Measurements from ENCODE around the gene CYSRT1.

The CYSRT1 gene, protein sequence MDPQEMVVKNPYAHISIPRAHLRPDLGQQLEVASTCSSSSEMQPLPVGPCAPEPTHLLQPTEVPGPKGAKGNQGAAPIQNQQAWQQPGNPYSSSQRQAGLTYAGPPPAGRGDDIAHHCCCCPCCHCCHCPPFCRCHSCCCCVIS

DNA sequence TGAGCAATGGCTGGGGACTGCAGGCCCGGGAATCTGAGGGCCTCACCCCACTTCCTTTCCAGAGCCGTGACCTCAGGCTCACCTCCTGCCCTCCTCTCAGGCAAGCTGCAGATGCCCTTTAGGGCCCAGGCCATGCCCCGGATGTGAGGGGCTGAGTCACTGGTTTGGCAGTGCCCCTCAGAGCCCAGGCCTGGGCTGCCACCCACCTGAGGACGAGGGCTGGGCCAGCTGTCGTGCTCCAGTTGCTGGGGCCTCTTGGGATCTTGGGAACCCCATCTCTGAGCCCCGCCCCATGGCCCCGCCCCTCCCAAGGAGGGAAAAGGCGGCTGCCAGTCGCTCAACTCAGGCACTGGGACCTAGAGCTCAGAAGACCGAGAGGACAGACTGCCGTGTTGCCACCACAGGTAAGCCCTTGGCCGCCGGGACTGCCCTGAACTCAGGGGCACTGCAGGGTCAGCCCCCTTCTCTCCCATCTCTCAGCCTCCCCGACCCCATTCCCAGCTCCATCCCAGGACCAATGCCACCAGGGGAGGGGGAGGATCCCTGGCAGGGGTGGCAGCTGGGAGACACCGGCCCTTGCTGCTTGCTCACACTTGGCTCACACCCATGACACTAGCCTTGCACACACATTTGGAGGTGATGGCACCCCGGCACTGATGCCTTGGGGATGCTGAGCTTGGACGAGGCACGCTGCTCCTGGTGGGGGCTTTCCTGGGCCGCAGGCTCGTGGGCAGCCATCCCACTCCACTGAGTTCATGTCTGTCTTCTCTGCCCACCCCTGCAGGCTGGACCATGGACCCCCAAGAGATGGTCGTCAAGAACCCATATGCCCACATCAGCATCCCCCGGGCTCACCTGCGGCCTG is at the start of gene CYSRT1:
CYSRT1 (plus strand) TSS at position 345 of the 865 bp plus-strand sequence; CDS start at position 793, 448 bp downstream.
- DNase-seq (ENCODE audit: low spot score), result no peak

DNA sequence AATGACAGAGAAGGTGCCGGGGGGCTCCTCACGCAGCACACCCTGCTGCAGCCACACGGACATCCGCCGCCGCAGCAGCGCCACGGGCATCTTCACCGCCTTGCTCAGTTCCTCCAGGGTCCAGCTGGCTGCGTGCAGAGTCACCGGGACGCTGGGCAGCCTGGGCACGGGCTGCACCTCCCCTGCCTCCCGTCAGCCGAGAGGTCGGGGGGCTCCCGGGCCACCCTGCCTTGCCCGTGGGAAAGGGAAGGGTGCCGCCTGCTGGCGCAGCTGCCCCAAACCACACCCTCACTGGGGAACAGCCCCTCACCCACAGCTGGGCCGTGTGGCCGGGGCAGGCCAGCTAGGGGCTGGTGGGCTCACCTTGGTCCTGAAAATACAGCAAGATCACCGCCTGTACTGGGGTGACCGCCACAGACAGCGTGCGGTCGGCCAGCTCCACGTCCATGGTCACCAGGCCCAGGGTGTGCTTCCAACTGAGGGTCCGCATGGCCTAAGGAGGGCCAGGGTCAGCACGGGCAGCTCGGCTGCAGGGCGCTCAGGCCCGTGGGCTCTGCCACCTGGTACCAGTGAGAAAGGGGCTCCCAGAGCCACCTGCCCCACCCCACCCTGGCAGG is 49.5 kb upstream of the CYSRT1 start:
- DNase-seq (ENCODE audit: low spot score), result no peak

DNA sequence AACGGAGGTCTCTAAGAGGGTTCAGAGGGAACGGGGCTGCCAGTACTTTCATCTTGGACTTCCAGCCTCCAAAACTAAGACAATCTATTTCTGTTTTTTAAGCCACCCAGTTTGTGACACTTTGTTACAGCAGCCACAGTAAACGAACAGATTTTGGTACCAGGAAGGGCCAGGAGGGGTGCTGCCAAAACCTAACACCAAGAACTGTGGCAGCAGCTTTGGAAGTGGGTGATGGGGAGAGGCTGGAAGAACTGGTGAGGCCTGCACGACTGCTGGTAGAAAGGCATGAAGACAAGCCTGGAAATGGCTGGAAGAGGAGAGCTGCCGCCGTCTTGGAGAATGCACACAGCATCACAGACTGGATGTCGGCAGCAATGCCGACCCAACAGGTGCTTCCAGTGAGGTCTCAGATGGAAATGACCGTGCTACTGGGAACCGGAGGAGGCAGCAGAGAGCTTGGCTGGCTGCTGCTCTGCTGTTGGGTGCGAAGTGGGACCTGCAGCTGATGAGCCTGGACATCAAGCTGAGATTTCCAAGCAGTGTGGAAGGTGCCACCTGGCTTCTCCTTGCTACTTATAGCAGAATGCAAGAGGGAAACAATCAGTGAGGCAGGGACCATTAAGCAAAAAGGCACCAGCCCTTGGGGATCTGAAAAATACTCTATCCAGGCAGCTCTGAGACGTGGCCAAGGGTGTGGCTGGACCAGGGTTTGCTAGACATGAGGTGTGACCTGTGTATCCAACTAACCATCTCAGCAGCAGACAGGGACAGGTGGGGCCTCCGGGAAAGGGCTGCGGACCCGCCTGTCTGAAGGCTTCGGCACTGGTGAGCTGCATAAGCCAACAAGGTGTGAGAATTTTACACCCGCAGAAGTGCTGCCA is 48.4 kb upstream of the CYSRT1 start:
- DNase-seq (ENCODE audit: low spot score), result no peak

DNA sequence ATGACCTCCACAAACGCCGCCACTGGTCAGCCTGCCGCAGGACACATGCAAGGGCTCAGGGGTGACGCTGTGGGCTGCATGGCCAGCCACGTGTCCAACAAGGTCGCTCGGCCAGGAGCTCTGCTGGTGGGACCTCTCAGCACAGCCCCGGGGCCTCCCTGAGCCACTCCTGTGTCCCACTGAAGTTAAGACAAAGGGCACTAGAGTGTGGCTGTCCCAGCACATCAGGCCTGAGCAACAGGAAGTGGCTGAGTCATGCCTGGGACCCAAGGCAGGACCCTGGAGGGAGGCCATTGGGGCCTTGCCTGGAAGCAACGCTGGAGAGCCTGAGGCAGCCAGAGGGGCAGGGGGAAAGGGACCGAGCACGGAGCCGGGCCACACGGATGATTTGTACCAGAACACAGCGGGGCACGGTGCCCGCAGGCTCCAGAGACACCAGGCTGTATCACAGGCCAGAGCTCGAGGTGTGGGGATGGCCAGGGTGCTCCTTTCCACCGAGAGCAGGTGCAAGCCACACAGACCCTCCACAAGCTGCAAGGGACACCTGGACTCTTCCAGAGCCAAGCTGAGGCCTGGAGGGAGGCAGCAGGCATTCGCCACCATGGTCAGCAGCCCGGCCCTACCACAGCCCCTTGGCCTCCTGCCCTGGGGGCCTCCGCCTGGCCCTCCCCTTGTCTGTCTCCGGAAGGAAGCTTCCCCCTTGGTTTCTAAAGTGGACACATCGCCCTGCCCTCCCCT is 46.6 kb upstream of the CYSRT1 start:
- no peak for DNase-seq (ENCODE audit: low spot score)

DNA sequence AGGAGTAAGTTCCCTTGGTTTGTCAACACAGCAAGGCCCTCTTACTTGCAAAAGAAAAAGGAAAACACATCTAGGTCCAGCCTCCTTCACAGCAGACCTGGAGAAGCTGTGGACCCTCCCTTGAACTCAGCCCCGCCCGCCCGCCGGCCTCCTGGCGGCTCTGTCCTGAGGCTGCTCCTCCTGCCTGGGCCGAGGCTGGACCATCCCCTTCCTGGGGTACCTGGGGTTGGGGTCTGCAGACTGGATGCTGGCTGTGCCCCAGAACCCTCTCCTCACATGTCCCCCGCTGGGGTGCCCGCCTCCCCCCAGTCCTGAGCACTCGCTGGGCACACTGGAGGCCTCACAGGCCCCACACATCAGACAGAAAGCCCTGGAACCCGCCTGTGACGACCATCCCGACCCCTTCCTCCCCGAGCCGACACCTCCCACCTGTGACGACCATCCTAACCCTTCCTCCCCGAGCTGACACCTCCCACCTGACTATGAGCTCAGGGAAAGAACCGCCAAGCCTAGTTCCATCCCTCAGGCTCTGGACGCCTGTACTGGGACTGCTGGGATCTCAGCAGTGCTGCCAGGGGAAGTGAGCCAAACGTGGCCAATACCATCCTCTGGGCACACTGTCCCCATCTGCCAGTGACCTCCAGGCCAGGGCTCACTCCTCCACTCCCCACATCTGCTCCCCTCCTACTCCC is 45.9 kb upstream of the CYSRT1 start:
- DNase-seq (ENCODE audit: low spot score), result no peak

DNA sequence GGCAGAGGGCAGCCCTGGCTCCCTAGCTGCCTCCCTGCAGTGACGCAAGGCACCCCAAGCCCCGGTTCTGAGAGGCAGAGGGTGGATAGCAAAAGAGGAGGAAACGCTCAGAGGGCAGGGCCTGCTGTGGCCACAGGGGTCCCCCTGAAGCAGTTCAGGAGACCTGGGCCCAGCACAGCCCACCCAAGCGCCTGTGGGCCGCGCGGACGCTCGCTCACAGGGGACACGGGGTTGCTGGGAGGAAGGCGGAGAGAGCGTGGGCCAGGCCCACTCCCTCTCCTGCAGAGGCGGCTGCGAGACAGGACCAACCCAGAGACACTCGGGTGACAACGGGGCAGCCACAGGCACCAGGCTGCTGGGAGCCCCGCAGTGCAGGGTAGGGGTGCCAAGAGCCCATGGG is 45.2 kb upstream of the CYSRT1 start:
- no peak for DNase-seq (ENCODE audit: low spot score)

DNA sequence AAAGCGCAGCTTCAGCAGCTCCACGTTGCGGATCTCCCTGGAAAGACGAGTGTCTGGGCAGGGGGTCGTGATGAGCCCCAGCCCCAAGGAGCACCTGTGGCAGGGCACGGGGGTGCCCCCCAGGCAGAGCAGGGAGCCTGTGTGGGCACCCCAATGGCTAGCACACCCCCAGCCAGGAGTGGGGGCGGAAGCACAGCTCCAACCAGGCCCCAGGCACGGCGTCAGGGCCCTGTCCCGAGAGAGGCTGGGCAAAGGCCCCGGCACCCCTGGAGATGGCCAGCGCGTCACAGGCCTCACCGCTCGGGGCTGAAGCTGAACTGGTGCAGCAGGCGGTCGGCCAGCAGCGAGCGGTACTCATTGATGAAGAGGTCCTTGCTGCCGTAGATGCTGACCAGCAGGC is 44.5 kb upstream of the CYSRT1 start:
- DNase-seq (ENCODE audit: low spot score), result no peak

DNA sequence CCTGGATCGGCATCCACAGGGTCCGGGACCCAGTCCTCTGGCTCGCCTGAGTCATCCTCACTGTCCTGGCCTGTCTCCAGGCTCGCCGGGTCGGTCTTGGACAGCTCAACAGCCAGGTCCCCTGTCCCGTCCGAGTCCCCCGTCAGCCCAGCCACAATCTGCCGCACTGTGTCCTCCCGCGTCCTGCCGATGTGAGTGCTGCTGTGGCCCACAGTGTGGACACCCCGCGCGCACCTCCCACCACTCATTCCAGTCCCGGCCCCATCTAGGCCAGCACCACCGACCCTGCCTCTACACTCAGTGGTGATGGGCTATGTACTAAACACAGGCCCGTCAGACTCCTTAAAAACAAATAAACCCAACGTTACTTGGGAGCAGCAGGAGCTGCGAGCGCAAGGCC is 43.3 kb upstream of the CYSRT1 start:
- DNase-seq (ENCODE audit: low spot score), result no peak

DNA sequence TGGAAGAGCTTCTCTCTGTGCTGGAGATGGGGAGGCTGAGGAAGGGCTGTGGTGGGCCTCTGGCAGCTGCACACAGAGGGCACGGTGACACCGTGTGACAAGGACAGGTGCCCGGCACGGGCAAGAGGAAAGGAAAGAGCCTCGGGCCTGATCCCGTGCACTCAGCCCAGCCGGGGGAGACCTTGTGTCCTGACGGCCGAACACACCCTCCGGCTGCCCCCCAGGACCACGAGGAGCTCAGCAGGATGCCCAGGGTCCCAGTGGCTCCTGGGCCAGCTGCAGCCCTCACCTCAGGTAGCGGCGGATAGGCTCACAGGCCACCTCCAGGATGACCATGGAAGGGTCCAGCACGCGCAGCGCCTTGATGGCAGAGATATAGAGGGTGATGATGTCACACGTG is 42.1 kb upstream of the CYSRT1 start:
- DNase-seq (ENCODE audit: low spot score), result no peak

DNA sequence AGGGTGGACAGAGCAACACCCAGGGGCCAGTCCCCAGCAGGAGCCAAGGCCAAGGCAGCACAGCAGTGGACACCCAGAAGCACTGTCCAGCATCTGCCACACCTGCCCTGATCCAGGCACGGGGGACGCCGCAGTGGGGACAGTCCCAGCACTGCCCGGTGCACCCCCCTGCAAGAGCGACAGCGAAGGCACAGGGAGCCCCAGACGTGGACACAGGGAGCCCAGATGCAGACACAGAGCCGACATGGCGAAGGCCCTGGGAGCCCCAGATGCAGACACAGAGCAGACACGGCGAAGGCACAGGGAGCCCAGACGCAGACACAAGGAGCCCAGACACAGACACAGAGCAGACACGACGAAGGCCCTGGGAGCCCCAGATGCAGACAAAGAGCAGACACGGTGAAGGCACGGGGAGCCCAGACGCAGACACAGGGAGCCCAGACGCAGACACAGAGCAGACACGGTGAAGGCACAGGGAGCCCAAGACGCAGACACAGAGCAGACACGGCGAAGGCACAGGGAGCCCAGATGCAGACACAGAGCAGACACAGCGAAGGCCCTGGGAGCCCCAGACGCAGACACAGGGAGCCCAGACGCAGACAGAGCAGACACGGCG is 40.9 kb upstream of the CYSRT1 start:
- no peak for DNase-seq (ENCODE audit: low spot score)

DNA sequence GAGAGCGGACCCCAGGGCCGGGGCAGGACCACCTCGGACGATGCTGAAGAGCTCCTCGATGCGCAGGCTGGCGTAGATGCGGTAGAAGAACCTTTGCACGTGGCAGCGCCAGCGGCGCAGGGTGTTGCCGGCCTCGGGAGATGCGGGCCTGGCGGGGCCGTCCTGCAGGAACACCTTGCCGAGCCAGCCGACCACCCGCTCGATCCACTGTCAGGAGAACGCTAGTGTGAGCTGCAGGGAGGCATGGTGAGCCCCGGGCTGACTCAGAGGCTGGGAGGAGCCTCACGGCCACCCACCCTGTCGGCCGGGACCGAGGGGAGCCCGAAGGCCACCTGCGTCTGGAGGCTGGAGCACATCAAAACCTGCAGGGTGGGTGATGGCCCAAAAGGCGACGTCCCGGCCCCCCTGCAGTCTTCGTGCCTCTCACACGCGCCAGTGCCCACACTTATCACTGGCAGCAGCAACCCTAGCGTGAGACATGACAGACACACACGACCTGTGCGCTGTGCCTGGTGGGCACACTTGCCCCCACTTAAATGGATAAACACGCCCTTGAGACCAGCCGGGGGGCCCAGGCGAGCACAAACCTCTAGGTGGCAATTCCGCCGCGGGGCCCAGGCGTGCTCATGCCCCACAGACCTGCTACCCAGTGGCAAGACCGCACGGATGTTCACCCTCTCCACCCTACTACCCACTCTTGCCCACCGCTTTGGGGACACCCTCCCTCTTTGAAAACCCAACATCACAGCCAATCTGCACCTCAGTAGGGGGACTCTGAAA is 39.9 kb upstream of the CYSRT1 start:
- no peak for DNase-seq (ENCODE audit: low spot score)

DNA sequence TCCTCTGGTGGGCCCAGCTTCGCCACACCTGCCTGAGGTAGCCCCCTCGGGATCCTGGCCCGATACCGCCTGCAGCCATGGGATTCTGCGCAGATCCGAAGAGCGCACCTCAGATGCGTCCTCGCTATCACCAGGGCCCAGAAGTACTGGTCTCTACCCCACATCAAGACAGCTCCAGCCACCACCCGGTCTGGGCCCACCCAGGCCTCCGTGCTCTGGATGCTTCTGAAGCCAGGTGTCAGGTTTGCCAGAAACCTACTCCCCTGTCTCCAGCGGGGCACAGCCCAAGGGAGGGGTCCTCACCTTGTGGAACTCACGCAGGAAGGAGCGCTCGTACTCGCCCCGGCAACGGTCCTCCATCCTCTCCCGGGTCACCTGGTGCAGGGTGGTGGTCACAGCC is 39.1 kb upstream of the CYSRT1 start:
- no peak for DNase-seq (ENCODE audit: low spot score)

DNA sequence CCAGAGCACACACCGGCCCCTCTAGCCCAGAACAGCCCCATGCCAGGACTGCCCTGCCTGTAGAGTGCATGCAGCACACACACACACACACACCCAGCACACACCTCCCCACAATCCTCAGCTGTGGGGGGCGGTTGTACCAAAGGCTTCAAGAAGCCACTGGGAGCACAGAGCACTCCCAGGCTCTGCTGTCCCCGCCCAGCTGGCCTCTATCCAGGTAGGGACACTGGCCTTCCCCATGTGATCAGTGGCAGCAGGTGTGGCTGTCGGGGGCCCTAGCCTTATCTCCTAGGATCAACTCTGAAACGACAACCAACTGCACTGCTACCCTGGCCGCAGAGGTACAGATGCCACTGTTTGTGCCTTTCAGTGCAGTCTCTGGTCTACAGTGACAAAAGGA is 38.6 kb upstream of the CYSRT1 start:
- no peak for DNase-seq (ENCODE audit: low spot score)

DNA sequence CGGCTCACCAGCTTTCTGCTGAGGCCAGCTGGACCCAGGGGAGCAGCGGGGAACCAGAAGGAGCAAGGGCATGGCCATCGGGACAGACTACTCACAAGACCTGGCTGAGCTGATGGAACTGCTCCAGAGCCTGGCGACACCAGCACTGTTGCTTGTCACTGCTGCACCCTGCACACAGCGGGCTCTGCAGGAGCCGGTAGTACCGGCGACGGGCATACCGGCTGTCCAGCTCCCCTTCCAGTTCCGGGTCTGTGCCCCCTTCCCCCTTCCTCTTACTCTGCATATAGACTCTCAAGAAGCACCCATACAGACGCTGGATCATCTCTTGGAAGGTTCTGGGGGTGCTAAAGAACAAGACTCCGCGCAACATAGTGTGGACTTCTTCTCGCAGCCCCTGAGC is 37.6 kb upstream of the CYSRT1 start:
- no peak for DNase-seq (ENCODE audit: low spot score)

DNA sequence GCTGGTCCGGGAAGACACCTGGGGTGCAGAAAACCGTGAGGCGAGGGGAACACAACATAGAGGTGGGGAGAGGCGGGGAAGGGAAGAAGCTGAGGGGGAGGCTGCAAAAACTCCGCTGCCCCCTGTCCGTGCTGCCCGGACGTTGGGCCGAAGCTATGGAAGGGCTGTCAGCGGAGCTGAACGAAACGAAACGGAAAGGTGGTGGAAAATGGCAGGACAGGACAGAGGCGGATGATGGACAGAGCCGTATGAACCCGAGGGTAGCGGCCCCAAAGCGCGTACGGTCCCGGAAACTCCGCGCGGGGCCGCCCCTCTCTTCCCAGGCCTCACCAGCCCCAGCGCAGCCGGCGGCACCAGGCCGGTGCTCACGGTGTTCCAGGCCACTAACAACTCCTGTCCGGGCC is 36.9 kb upstream of the CYSRT1 start:
- no peak for DNase-seq (ENCODE audit: low spot score)

DNA sequence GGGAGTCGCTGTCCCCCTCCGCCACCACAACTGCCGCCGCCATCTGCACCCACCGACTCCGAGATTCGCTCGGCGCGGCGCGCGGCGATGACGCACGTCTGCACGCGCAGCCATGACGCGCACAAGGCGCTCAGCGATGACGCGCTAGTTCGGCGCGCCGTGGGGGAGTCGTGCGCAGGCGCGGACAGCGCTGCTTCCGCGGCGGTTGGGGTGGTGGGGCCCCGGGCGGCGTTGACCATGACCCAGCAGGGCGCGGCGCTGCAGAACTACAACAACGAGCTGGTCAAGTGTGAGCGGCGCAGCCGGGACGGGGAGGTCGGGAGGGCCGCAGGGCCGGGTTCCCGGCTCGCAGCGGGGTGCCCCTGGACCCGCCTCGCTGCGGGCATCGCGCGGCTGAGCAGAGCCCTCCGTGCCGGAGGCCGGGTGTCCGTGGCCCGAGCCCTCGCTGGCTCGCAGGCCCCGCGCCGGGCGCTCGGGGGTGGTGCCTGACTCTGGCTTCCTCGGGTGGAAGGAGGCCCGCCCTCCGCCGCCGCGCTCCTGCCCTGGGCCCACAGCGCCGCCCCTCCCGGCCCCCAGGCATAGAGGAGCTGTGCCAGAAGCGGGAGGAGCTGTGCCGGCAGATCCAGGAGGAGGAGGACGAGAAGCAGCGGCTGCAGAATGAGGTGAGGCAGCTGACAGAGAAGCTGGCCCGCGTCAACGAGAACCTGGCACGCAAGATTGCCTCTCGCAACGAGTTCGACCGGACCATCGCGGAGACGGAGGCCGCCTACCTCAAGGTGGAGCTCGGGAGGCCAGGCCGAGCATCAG is 36.3 kb upstream of the CYSRT1 start, which contains the start of the genes ANAPC2 and SSNA1:
ANAPC2 (minus strand) TSS at position 71 of the 807 bp plus-strand sequence; CDS start at position 43, 28 bp downstream.
SSNA1 (plus strand) TSS at position 187 of the 807 bp plus-strand sequence; CDS start at position 238, 51 bp downstream.
- peak; percentile 94 for DNase-seq (ENCODE audit: low spot score)

DNA sequence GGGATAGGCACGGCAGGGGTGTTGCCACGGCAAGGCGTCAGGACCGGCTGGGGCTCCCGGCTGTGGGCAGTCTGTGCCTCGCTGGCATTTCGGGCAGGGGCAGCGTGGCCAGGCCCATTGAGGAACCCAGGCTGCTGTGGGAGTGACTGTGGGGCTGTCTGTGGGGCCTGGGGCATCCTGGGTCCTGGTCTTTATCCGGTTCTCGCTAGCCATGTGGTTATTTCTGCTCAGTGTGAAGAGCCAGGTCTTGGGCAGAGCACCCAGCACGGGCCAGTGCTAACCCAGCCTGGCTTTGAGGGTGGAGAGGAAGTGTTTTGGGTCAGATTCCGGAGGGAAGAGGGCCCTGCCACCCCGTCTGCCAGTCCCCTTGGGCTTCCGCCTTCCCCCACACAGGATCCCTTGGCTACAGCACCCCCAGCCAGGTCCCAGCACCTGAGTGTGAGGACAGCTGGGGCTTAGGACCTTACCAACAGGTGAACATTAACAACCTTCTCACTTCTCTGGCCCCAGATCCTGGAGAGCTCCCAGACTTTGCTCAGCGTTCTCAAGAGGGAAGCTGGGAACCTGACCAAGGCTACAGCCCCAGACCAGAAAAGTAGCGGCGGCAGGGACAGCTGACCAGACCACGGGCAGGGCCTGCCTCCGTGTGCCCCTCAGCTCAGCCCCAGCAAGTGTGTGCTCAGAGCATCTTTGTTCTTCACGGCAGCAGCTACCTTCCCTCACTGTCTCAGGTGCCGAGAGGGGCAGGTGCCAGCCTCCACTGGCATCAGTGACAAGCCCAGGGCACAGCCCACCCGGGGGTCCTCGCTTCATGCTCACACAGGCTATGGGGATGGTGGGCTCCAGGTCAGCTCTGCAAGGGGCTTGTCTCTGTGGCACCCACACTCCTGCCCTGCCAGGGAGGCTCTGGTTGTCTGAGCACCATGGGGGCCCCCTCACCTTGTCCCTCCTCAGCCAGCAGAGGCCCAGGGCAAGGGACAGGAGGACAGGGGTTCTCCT is 35.4 kb upstream of the CYSRT1 start:
- no peak for DNase-seq (ENCODE audit: low spot score)

Measured in Ammon's horn (tissue), 1 donor.